Keratinocyte (primary cell): ENCODE measurements around the gene FAF1. TPM values are rescaled to one million over a fixed set of nuclear protein-coding genes. Genes with fewer than 3 reads are reported as not detected.

Experiments
- DNase-seq: peaks from one replicate; pipeline ENCODE4 v3.0.0-alpha.2; 2011; ENCODE audit warnings: low read depth, missing footprints, low spot score
- FAIRE-seq: peaks from 2 replicates; lab custom pipeline; 2011; peaks lifted over from hg19 to GRCh38; lab: Jason Lieb, UNC
- H2AFZ ChIP-seq: 2 replicates; pipeline ENCODE4 v1.6.0; 2012; ENCODE audit warnings: low read length, control low read depth, inconsistent platforms; ENCODE audit not compliant: control insufficient read depth
- H3K27ac ChIP-seq: 2 replicates; pipeline ENCODE4 v1.5.1; 2011; ENCODE audit warnings: low read length; ENCODE audit not compliant: control insufficient read depth, insufficient read depth
- H3K27me3 ChIP-seq: 3 replicates; pipeline ENCODE4 v1.6.0; 2011; ENCODE audit warnings: low read length; ENCODE audit not compliant: control insufficient read depth, insufficient read depth; ENCODE audit errors: extremely low read depth
- H3K36me3 ChIP-seq, 2 experiments: 2 replicates in 1 of 2; 3 replicates in 1 of 2; pipeline ENCODE4 v1.5.1; 2011; ENCODE audit warnings: low read length in 2 of 2, mild to moderate bottlenecking in 1 of 2; ENCODE audit not compliant: control insufficient read depth in 2 of 2, insufficient read depth in 2 of 2; ENCODE audit errors: extremely low read depth in 1 of 2
- H3K4me1 ChIP-seq: 3 replicates; pipeline ENCODE4 v1.5.1; 2011; ENCODE audit warnings: low read length; ENCODE audit not compliant: control insufficient read depth, insufficient read depth; ENCODE audit errors: extremely low read depth
- H3K4me2 ChIP-seq: 3 replicates; pipeline ENCODE4 v1.6.0; 2011; ENCODE audit warnings: low read depth, low read length; ENCODE audit not compliant: control insufficient read depth, insufficient read depth; ENCODE audit errors: extremely low read depth
- H3K4me3 ChIP-seq, 3 experiments: fragments of 200-600 bp in 1 of 3; sonication (generic) in 1 of 3; 2 replicates in 2 of 3; 3 replicates in 1 of 3; pipeline ENCODE4 v1.5.1; 2011 to 2016; ENCODE audit warnings: low read length in 3 of 3, mild to moderate bottlenecking in 3 of 3, control low read depth in 2 of 3, inconsistent platforms in 1 of 3, low read depth in 1 of 3, mixed read lengths in 1 of 3, mixed run types in 1 of 3, moderate library complexity in 1 of 3; ENCODE audit not compliant: control insufficient read depth in 2 of 3, insufficient read depth in 2 of 3; ENCODE audit errors: extremely low read depth in 1 of 3
- H3K79me2 ChIP-seq: 2 replicates; pipeline ENCODE4 v1.6.0; 2012; ENCODE audit warnings: low read length; ENCODE audit not compliant: control insufficient read depth, insufficient read depth
- H3K9ac ChIP-seq: 3 replicates; pipeline ENCODE4 v1.6.0; 2011; ENCODE audit warnings: low read length; ENCODE audit not compliant: control insufficient read depth, insufficient read depth; ENCODE audit errors: extremely low read depth
- H3K9me1 ChIP-seq: 3 replicates; pipeline ENCODE4 v1.6.0; 2011; ENCODE audit warnings: low read length; ENCODE audit not compliant: control insufficient read depth, insufficient read depth; ENCODE audit errors: extremely low read depth
- H3K9me3 ChIP-seq: 2 replicates; pipeline ENCODE4 v1.5.1; 2012; ENCODE audit warnings: low read depth, low read length; ENCODE audit not compliant: control insufficient read depth
- H4K20me1 ChIP-seq: 3 replicates; pipeline ENCODE4 v1.6.0; 2011; ENCODE audit warnings: low read length; ENCODE audit not compliant: control insufficient read depth, insufficient read depth; ENCODE audit errors: extremely low read depth
- CTCF ChIP-seq, 3 experiments: IDR thresholded peaks in 1 of 3; conservative IDR thresholded peaks in 1 of 3; optimal IDR thresholded peaks in 1 of 3; 2 replicates in 2 of 3; 3 replicates in 1 of 3; pipeline versions ENCODE3 to v1.5.1; 2011; ENCODE audit warnings: low read length in 3 of 3, mild to moderate bottlenecking in 3 of 3, moderate library complexity in 2 of 3, control low read depth in 1 of 3, inconsistent platforms in 1 of 3; ENCODE audit not compliant: insufficient read depth in 2 of 3; ENCODE audit errors: extremely low read depth in 1 of 3
- EZH2 ChIP-seq: IDR thresholded peaks from one replicate; pipeline ENCODE4 v1.6.1; 2012; ENCODE audit warnings: inconsistent platforms, mild to moderate bottlenecking, low read length, moderate library complexity
- dilution Hi-C: fragments of 300-500 bp; cut with MboI; formaldehyde crosslinking; loops from one replicate; pipeline ENCODE4 v1.7.0; 2020; ENCODE audit warnings: low sequenced_read_pairs; ENCODE audit not compliant: extremely low pct_ligation_motif_present
- polyA plus RNA-seq, 5 experiments: library from polyadenylated mRNA; depleted of rRNA in 3 of 5; stranded (reverse) in 3 of 5; stranded (forward) in 1 of 5; unstranded in 1 of 5; fragments of >200 nt; gene quantifications; 1 replicate in 1 of 5; 2 replicates in 3 of 5; 3 replicates in 1 of 5; pipeline versions ENCODE4 v1.2.1 to v1.2.3, GENCODE V29; 2011 to 2012; ENCODE audit warnings: missing spikeins in 2 of 5, low read depth in 1 of 5, low replicate concordance in 1 of 5

FAF1 gene
- polyA plus RNA-seq, 1 donor (not counting 4 experiments of a cell fraction or from before 2014, with no cell fraction given), result 33.1 TPM

- no peak overlapping the region for H3K27ac ChIP-seq
- no peak overlapping the region for H3K9ac ChIP-seq
- dilution Hi-C loops, result no loop called here
- H3K9me1 ChIP-seq, result no peaks in the 10 kb centered on the region
- no peak overlapping the region for H2AFZ ChIP-seq
- no peak overlapping the region for H3K4me2 ChIP-seq
- H4K20me1 ChIP-seq, result peaks cover 7% of the 10 kb centered on the region
- TF ChIP-seq CTCF (optimal IDR thresholded peaks at IDR 0.05 in 1 of 3, IDR thresholded peaks at IDR 0.05 in 1 of 3, conservative IDR thresholded peaks at IDR 0.05 in 1 of 3; ENCODE audit: extremely low read depth in 1 of 3, insufficient read depth in 2 of 3, low read length in 3 of 3) (no peak), EZH2 (no peak)
- peaks cover 5% of the 10 kb centered on the region for H3K4me1 ChIP-seq
- no peaks in the 10 kb centered on the region for H3K9me3 ChIP-seq
- no peak for DNase-seq
- no peaks in the 10 kb centered on the region for H3K79me2 ChIP-seq
- FAIRE-seq, result no peak
- no peak overlapping the region for H3K4me3 ChIP-seq
- no peaks in the 10 kb centered on the region for H3K36me3 ChIP-seq
- H3K27me3 ChIP-seq, result peaks cover 98% of the 10 kb centered on the region
Observed at GRCh38 chr1:50426702-50427085, 533.4 kb downstream of the FAF1 start.

- Histone ChIP-seq H3K4me3 (no peak overlapping the region), H4K20me1 (peaks cover 7% of the 10 kb centered on the region), H3K4me2 (no peak overlapping the region), H3K27ac (no peak overlapping the region), H3K9me3 (no peaks in the 10 kb centered on the region), H3K36me3 (no peaks in the 10 kb centered on the region), H2AFZ (no peak overlapping the region), H3K9ac (no peak overlapping the region), H3K79me2 (no peaks in the 10 kb centered on the region), H3K27me3 (peaks cover 98% of the 10 kb centered on the region), H3K9me1 (no peaks in the 10 kb centered on the region), H3K4me1 (peaks cover 5% of the 10 kb centered on the region)
- TF ChIP-seq EZH2 (peak; percentile 91), CTCF (optimal IDR thresholded peaks at IDR 0.05 in 1 of 3, IDR thresholded peaks at IDR 0.05 in 1 of 3, conservative IDR thresholded peaks at IDR 0.05 in 1 of 3; ENCODE audit: extremely low read depth in 1 of 3, insufficient read depth in 2 of 3, low read length in 3 of 3) (no peak)
- dilution Hi-C loops, result no loop called here
- DNase-seq, result no peak
- no peak for FAIRE-seq
Observed at GRCh38 chr1:50426108-50426700, 533.9 kb downstream of the FAF1 start.
